Mesothelial cell of epicardium (in vitro differentiated cells): ENCODE measurements around the gene ALPI. TPM values are rescaled to one million over a fixed set of nuclear protein-coding genes. Genes with fewer than 3 reads are reported as not detected.

Source experiments
- DNase-seq, 2 experiments: peaks; one replicate each; pipeline ENCODE4 v3.0.0; 2021; ENCODE audit warnings: low spot score in 2 of 2; ENCODE audit not compliant: unreplicated experiment in 2 of 2
- H3K27ac Mint-ChIP-seq: 2 replicates; pipeline ENCODE4 v1.8.0; 2021; ENCODE audit warnings: mixed read lengths
- H3K27me3 Mint-ChIP-seq: 2 replicates; pipeline ENCODE4 v1.8.0; 2021; ENCODE audit warnings: low read depth, mixed read lengths
- H3K36me3 Mint-ChIP-seq: 2 replicates; pipeline ENCODE4 v1.8.0; 2021; ENCODE audit warnings: mixed read lengths
- H3K4me1 Mint-ChIP-seq: 2 replicates; pipeline ENCODE4 v1.8.0; 2021; ENCODE audit warnings: mixed read lengths
- H3K4me3 Mint-ChIP-seq: 2 replicates; pipeline ENCODE4 v1.8.0; 2021; ENCODE audit warnings: mild to moderate bottlenecking, moderate library complexity, mixed read lengths
- H3K9me3 Mint-ChIP-seq: 2 replicates; pipeline ENCODE4 v1.8.0; 2021; ENCODE audit warnings: mixed read lengths
- total RNA-seq: library from RNA; stranded (reverse); gene quantifications from 3 replicates; pipeline ENCODE4 v1.2.1, GENCODE V29; 2021
- TF ChIP-seq, protein P1 (sequence below): fragments of 200-600 bp; sonication (generic); IDR thresholded peaks from one replicate; pipeline ENCODE4 v1.5.0; 2021; ENCODE audit warnings: antibody characterized with exemption; ENCODE audit not compliant: unreplicated experiment

The ALPI gene
- total RNA-seq, 1 donor from 2014 or later = not detected

DNA sequence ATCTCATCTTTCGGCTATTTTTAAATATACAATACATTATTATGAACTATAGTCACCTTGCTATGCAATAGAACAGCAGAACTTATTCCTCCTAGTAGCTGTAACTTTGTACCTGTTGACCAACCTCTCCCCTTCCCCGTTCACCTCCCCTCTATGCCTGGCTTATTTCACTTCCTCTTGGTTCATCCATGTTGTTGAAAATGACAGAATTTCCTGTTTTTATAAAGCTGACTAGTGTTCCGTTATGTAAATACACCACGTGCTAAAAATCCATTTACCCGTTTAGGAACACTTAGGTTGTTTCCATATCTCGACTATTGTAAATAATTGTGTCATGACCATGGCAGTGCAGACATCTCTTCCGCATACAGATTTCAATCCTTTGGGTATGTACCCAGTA is 10.3 kb downstream of the ALPI start:
- H3K27ac Mint-ChIP-seq = no peak overlapping the region
- TF ChIP-seq, protein P1, sequence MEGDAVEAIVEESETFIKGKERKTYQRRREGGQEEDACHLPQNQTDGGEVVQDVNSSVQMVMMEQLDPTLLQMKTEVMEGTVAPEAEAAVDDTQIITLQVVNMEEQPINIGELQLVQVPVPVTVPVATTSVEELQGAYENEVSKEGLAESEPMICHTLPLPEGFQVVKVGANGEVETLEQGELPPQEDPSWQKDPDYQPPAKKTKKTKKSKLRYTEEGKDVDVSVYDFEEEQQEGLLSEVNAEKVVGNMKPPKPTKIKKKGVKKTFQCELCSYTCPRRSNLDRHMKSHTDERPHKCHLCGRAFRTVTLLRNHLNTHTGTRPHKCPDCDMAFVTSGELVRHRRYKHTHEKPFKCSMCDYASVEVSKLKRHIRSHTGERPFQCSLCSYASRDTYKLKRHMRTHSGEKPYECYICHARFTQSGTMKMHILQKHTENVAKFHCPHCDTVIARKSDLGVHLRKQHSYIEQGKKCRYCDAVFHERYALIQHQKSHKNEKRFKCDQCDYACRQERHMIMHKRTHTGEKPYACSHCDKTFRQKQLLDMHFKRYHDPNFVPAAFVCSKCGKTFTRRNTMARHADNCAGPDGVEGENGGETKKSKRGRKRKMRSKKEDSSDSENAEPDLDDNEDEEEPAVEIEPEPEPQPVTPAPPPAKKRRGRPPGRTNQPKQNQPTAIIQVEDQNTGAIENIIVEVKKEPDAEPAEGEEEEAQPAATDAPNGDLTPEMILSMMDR = no peak
- H3K9me3 Mint-ChIP-seq = peaks cover under 1% of the 10 kb centered on the region
- H3K36me3 Mint-ChIP-seq = no peaks in the 10 kb centered on the region
- peaks cover 7% of the 10 kb centered on the region for H3K4me1 Mint-ChIP-seq
- no peak overlapping the region for H3K4me3 Mint-ChIP-seq
- peaks cover 65% of the 10 kb centered on the region for H3K27me3 Mint-ChIP-seq
- no peak for DNase-seq

DNA sequence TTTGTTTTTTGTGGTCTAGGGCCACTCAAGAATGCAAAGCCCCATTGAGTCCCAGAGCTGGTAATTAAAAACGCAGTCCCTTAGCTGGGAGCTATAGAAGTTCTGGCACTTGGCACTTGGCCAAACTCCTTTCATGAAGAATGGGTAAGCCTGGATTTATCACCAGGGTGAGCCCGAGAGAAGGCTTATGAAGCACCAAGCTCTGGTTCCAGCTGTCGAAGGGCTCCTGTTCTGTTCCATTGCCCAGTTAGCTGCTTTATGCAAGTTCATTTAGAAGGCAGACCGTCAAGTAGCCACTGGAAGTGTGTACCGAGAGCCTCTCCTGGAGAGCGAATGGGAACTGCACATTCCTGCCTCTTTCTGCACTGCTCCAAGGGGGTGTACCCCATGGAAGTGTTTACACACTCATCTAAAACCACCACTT is 17.5 kb downstream of the ALPI start:
- H3K9me3 Mint-ChIP-seq = peaks cover 18% of the 10 kb centered on the region
- peaks cover 5% of the 10 kb centered on the region for H3K36me3 Mint-ChIP-seq
- H3K27me3 Mint-ChIP-seq = peaks cover 80% of the 10 kb centered on the region
- peaks cover 11% of the 10 kb centered on the region for H3K4me1 Mint-ChIP-seq
- TF ChIP-seq, protein P1 = no peak
- H3K4me3 Mint-ChIP-seq = no peak overlapping the region
- no peak for DNase-seq
- H3K27ac Mint-ChIP-seq = no peak overlapping the region

DNA sequence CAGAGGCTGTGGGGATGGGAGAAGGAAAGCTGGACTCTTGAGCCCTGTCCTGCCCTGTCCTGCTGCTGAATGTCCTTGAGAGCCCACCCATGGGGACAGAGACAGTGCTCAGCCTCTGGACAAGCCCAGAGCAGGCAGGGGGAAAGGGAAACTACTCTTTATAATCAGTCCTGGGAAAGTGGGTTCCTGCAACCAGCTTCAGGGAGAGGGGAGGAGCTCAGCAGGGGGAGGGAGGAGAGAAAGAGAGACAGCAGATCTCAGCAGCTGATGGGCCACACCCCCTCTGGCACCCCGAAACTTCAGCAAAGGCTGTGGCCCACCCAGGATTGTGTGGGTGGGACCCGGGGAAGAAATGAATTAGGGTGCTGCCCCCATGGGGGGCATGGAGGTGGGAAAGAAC is 20.1 kb downstream of the ALPI start:
- no peak overlapping the region for H3K27ac Mint-ChIP-seq
- peaks cover 18% of the 10 kb centered on the region for H3K9me3 Mint-ChIP-seq
- H3K4me1 Mint-ChIP-seq = peaks cover 11% of the 10 kb centered on the region
- DNase-seq = no peak
- H3K36me3 Mint-ChIP-seq = peaks cover 5% of the 10 kb centered on the region
- H3K27me3 Mint-ChIP-seq = peaks cover 69% of the 10 kb centered on the region
- no peak overlapping the region for H3K4me3 Mint-ChIP-seq
- TF ChIP-seq, protein P1 = no peak

DNA sequence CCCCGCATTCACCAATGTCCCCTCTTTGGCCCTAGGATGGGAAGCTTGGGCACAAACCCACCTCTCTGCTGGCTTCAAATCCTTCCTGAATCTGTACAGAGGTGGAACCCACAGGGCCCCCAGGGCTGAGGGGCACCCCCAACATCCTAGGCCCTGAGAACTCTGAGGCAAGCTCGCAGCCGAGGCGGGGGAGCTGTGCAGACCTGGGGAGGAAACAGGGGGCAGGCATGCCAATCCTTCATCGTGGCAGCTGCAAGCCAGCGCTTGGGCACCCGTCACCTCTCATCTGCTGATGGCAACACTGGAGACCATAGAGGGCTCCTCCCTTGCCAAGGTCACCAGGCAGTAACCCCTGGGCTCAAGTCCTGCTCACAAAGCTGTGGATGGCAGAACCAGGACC is 20.8 kb downstream of the ALPI start:
- Mint-ChIP-seq H3K4me3 (no peak overlapping the region), H3K27ac (no peak overlapping the region), H3K36me3 (peaks cover 5% of the 10 kb centered on the region), H3K27me3 (peaks cover 69% of the 10 kb centered on the region), H3K9me3 (peaks cover 12% of the 10 kb centered on the region), H3K4me1 (peaks cover 11% of the 10 kb centered on the region)
- TF ChIP-seq, protein P1 = no peak
- DNase-seq = no peak

DNA sequence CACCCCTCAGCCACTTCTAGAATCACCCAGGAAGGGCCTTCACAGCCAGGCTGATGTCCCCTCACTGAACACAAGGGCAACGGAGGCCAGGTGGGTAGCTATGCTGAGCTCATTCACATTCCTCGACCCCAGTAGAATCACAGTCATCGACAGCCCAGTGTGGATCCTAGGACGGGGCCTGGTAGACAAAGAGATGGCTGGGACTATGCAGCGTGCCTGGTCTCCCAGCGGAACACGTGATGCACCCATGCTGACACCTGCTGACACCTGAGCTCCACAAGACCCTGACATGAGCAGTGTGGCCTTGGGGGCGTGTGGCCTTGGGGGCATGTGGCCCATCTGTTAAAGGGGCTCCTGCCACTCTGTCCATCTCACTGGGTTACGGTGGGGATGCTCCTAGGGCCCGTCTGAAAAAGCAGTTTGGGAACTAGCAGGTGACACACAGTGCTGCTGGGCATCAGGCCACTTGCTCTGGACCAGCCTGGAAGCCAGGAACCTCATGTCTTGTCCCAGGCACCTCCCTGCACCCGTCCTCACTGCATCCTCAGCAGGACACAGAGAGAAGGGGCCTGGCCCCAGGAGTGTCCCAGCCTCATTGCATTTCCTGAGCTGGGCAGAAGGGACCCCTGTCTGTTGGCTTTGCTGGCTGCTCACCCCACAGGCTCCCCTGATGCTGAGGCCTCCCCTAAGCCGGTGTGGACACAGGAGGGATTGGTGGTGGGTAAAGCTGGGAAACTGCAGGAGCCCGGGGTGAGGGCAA is 22.0 kb downstream of the ALPI start:
- H3K27me3 Mint-ChIP-seq = peaks cover 68% of the 10 kb centered on the region
- no peak overlapping the region for H3K4me3 Mint-ChIP-seq
- DNase-seq = no peak
- H3K36me3 Mint-ChIP-seq = no peaks in the 10 kb centered on the region
- no peak overlapping the region for H3K27ac Mint-ChIP-seq
- peaks cover under 1% of the 10 kb centered on the region for H3K9me3 Mint-ChIP-seq
- TF ChIP-seq, protein P1 = no peak
- peaks cover 8% of the 10 kb centered on the region for H3K4me1 Mint-ChIP-seq
